WI38 (cell line): ENCODE results near the gene MYO1D.
"Not testable (repeated sequence)": the region's sequence is repeated elsewhere in the genome, so short reads cannot be mapped to it uniquely, and the experiment has no call there.

Source experiments
- H3K4me3 ChIP-seq: 2 replicates; pipeline ENCODE4 v1.5.1; 2011; ENCODE audit warnings: low read depth, mild to moderate bottlenecking, control low read depth, low read length
- TF ChIP-seq, protein P1 (sequence below): IDR thresholded peaks from 2 replicates; pipeline ENCODE4 v1.5.1; 2012; ENCODE audit warnings: low read depth, mild to moderate bottlenecking, control low read depth, low read length

MYO1D gene

DNA sequence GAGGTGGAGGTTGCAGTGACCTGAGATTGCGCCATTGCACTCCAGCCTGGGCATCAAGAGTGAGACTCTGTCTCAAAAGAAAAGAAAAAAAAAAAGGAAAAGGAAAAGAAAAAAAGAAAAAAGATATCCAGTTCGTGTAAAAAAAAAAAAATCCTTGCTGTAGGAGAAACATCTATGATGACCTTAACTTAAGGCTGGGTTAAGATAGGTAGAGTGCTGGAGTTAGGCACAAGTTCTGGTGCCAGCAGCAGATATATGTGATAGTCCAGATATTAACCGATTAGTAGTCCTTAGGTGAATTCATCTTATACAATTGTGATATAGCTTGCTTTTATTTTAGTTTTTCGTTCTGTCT, 415.4 kb downstream of the MYO1D start:
- H3K4me3 ChIP-seq, result no peak overlapping the region
- TF ChIP-seq, protein P1, sequence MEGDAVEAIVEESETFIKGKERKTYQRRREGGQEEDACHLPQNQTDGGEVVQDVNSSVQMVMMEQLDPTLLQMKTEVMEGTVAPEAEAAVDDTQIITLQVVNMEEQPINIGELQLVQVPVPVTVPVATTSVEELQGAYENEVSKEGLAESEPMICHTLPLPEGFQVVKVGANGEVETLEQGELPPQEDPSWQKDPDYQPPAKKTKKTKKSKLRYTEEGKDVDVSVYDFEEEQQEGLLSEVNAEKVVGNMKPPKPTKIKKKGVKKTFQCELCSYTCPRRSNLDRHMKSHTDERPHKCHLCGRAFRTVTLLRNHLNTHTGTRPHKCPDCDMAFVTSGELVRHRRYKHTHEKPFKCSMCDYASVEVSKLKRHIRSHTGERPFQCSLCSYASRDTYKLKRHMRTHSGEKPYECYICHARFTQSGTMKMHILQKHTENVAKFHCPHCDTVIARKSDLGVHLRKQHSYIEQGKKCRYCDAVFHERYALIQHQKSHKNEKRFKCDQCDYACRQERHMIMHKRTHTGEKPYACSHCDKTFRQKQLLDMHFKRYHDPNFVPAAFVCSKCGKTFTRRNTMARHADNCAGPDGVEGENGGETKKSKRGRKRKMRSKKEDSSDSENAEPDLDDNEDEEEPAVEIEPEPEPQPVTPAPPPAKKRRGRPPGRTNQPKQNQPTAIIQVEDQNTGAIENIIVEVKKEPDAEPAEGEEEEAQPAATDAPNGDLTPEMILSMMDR, result no peak

DNA sequence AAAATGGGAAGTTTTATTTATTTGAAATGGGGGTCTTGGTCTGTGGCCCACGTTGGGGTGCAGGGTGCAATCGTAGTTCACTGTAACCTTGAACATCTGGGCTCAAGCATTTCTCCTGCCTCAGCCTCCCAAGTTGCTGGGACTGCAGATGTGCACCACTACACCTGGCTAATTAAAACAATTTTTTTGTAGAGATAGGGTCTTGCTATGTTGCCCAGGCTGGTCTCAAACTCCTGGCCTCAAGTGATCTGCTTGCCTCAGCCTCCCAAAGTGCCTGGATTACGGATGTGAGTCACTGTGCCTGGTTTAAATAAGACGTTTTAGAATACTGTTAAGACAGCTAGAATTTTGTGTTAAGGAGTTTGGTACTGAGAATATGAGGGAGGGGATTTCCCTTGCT, 416.9 kb downstream of the MYO1D start:
- TF ChIP-seq, protein P1, result no peak
- no peak overlapping the region for H3K4me3 ChIP-seq

DNA sequence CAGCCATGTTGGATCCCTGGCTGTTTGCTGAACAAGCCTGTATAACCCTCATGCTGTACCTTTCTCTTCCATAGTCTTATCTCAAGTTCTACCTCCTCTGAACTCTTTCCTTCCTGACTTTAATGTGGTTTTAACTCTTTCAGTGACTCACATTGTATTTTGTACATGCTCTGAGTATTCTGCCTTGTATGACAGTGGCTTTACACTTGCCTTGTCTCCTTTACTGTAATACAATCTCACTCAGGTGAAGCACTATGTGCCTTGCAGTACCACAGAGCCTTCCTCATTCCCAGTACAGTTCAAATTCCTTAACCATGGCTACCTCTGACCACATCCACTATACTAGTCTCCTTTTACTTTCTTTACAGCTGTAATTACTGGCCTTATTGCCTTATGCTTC, 418.6 kb downstream of the MYO1D start:
- H3K4me3 ChIP-seq, result no peak overlapping the region
- TF ChIP-seq, protein P1, result no peak

DNA sequence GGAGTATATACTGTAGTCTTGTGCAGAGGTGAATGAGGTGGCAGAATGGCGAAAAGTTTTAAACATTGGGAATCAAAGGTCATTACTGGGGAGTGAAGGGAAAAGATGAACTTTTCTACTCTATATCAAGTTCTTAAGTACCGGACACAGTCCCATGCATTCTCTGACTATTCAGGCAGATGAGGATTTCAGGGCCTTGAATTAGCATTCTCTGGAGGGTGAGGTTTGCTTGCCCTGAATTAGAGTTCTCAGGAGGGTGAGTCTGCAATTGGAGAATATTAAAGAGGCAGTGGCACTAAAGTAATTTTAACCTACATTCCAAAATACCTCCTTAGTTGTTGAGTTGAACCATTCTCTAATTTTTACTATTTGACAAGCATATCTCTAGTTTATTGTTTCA, 423.6 kb downstream of the MYO1D start:
- TF ChIP-seq, protein P1, result no peak
- no peak overlapping the region for H3K4me3 ChIP-seq

DNA sequence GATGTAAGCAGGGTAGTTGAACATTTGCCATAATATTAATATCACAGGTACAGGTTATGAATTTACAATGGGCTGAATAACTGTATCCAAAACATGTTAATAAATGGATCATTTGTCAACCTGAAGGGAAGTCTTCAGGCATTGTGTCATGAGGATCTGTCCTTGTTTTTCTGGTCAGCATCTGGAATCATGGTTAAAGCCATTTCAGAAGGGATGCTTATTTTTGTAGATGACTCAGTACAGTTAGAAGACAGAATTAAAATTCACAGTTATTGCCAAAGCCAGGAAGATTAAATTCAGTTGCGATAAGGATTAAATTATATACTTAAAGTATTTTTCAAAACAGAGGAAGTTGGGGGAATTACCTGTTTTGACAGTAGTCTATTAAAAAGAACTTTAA, 424.6 kb downstream of the MYO1D start:
- TF ChIP-seq, protein P1, result no peak
- H3K4me3 ChIP-seq, result no peak overlapping the region

DNA sequence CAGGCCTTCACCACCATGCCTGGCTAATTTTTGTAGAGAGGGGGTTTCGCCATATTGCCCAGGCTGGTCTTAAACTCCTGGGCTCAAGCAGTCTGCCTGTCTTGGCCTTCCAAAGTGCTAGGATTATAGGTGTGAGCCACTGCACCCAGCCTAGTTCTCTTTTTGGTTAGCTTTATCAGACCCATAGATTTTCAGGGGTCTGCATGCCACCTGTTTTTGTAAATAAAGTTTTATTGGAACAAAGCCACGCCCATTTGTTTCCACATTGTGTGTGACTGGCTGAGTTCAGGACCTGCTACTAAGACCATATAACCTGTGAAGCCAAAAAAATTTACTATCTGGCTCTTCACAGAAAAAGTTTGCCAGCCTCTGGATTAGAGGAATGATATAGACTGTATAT, 425.0 kb downstream of the MYO1D start:
- TF ChIP-seq, protein P1, result no peak
- H3K4me3 ChIP-seq, result no peak overlapping the region

DNA sequence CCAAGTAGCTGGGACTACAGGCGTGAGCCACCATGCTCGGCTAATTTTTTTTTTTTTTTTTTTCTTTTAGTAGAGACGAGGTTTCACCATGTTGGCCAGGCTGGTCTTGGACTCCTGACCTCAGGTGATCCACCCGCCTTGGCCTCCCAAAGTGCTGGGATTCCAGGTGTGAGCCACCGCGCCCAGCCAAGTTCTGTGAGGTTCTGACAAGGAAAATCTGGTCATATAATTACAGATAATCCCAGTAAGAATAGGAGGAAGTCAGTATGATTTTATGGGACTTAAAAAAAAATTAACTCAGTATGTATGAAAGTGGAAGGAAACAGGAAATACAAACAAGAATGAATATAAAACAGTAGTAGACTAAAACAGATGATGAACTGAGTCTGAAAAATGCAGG, 426.5 kb downstream of the MYO1D start:
- H3K4me3 ChIP-seq, result not testable (repeated sequence)

DNA sequence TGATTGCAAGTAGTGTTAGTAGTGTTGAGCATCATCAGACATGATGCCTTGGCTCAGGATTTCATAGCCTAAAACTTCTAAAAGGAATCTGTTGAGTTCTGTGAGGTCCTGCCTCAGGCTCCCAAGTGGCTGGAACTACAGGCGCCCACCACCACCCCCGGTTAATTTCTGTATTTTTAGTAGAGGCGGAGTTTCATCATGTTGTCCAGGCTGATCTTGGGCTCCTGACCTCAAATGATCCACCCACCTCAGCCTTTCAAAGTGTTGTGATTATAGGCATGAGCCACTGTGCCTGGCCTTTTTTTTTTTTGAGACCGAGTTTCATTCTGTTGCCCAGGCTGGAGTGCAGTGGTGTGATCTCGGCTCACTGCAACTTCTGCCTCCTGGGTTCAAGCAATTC, 427.0 kb downstream of the MYO1D start:
- no peak overlapping the region for H3K4me3 ChIP-seq
- TF ChIP-seq, protein P1, result no peak
